Measurements from ENCODE around the gene CNDP2.

Gene CNDP2

GRCh38 chr18:74516271-74517235, 20.4 kb downstream of the CNDP2 start:
- Histone ChIP-seq H3K36me3 (ENCODE audit: control insufficient read depth, low read length) (peaks cover 84% of the 10 kb centered on the region), H3K4me2 (ENCODE audit: low read length) (no peak overlapping the region), H3K27ac (ENCODE audit: low read depth, low read length) (no peak overlapping the region), H3K4me1 (ENCODE audit: control insufficient read depth, low read length) (no peaks in the 10 kb centered on the region), H3K9me2 (replicated peaks; ENCODE audit: control insufficient read depth, low read length) (no peaks in the 10 kb centered on the region), H4K20me1 (ENCODE audit: control insufficient read depth, insufficient read depth, low read depth, low read length) (0 out of 2 replicates have a peak, but pooled peaks cover 3% of the 10 kb centered on the region), H3K4me3 (ENCODE audit: low read length) (no peak overlapping the region), H3K9me3 (ENCODE audit: control insufficient read depth, insufficient read depth, low read length) (no peaks in the 10 kb centered on the region), H3K79me2 (ENCODE audit: control insufficient read depth, low read length) (0 out of 2 replicates have a peak, but pooled peaks cover 3% of the 10 kb centered on the region), H3F3A (ENCODE audit: control insufficient read depth, insufficient read depth) (no peaks in the 10 kb centered on the region), H3K27me3 (ENCODE audit: control insufficient read depth, low read length) (no peaks in the 10 kb centered on the region)
- TF ChIP-seq, protein P1, sequence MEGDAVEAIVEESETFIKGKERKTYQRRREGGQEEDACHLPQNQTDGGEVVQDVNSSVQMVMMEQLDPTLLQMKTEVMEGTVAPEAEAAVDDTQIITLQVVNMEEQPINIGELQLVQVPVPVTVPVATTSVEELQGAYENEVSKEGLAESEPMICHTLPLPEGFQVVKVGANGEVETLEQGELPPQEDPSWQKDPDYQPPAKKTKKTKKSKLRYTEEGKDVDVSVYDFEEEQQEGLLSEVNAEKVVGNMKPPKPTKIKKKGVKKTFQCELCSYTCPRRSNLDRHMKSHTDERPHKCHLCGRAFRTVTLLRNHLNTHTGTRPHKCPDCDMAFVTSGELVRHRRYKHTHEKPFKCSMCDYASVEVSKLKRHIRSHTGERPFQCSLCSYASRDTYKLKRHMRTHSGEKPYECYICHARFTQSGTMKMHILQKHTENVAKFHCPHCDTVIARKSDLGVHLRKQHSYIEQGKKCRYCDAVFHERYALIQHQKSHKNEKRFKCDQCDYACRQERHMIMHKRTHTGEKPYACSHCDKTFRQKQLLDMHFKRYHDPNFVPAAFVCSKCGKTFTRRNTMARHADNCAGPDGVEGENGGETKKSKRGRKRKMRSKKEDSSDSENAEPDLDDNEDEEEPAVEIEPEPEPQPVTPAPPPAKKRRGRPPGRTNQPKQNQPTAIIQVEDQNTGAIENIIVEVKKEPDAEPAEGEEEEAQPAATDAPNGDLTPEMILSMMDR (IDR thresholded peaks at IDR 0.05; ENCODE audit: low read depth, low read length, poor library complexity, severe bottlenecking): no peak
- no peak for TF ChIP-seq EZH2phosphoT487 (IDR thresholded peaks at IDR 0.05; ENCODE audit: borderline replicate concordance, low read length)

DNA sequence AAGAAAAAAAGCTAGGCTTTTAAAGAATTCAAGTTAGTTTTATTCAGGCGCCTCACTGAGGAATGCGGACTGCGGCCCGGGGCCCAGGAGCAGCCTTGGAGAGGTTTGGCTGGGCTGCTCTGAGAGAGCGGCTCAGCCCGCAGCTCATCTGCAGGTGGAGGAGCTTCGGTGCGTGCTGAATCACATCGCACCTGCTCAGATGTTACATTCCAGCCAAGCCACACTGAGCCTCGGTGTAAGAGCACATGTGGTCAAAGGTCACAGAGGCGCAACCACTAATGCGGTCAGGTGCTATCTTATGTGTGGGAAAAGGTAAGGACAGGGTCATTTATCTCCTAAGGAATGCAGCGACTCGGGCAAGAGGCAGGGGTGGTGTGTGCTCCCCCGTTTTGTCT, 21.1 kb downstream of the CNDP2 start:
- no peaks in the 10 kb centered on the region for H3K4me1 ChIP-seq (ENCODE audit: control insufficient read depth, low read length)
- no peaks in the 10 kb centered on the region for H3K27me3 ChIP-seq (ENCODE audit: control insufficient read depth, low read length)
- H3K79me2 ChIP-seq (ENCODE audit: control insufficient read depth, low read length): 0 out of 2 replicates have a peak, but pooled peaks cover 3% of the 10 kb centered on the region
- 0 out of 2 replicates have a peak, but pooled peaks cover 3% of the 10 kb centered on the region for H4K20me1 ChIP-seq (ENCODE audit: control insufficient read depth, insufficient read depth, low read depth, low read length)
- H3K9me2 ChIP-seq (replicated peaks; ENCODE audit: control insufficient read depth, low read length): no peaks in the 10 kb centered on the region
- H3K9me3 ChIP-seq (ENCODE audit: control insufficient read depth, insufficient read depth, low read length): no peaks in the 10 kb centered on the region
- no peak overlapping the region for H3K4me2 ChIP-seq (ENCODE audit: low read length)
- H3K36me3 ChIP-seq (ENCODE audit: control insufficient read depth, low read length): peaks cover 77% of the 10 kb centered on the region
- TF ChIP-seq EZH2phosphoT487 (IDR thresholded peaks at IDR 0.05; ENCODE audit: borderline replicate concordance, low read length): no peak
- TF ChIP-seq, protein P1 (IDR thresholded peaks at IDR 0.05; ENCODE audit: low read depth, low read length, poor library complexity, severe bottlenecking): no peak
- no peak overlapping the region for H3K4me3 ChIP-seq (ENCODE audit: low read length)
- H3F3A ChIP-seq (ENCODE audit: control insufficient read depth, insufficient read depth): no peaks in the 10 kb centered on the region
- no peak overlapping the region for H3K27ac ChIP-seq (ENCODE audit: low read depth, low read length)

GRCh38 chr18:74518456-74519295, 22.5 kb downstream of the CNDP2 start:
- H3K4me2 ChIP-seq (ENCODE audit: low read length): no peak overlapping the region
- H4K20me1 ChIP-seq (ENCODE audit: control insufficient read depth, insufficient read depth, low read depth, low read length): 0 out of 2 replicates have a peak, but pooled peaks cover 3% of the 10 kb centered on the region
- H3K27ac ChIP-seq (ENCODE audit: low read depth, low read length): no peak overlapping the region
- H3K79me2 ChIP-seq (ENCODE audit: control insufficient read depth, low read length): no peaks in the 10 kb centered on the region
- no peaks in the 10 kb centered on the region for H3K4me1 ChIP-seq (ENCODE audit: control insufficient read depth, low read length)
- no peak overlapping the region for H3K4me3 ChIP-seq (ENCODE audit: low read length)
- no peaks in the 10 kb centered on the region for H3K9me2 ChIP-seq (replicated peaks; ENCODE audit: control insufficient read depth, low read length)
- H3K9me3 ChIP-seq (ENCODE audit: control insufficient read depth, insufficient read depth, low read length): no peaks in the 10 kb centered on the region
- TF ChIP-seq EZH2phosphoT487 (IDR thresholded peaks at IDR 0.05; ENCODE audit: borderline replicate concordance, low read length): no peak
- TF ChIP-seq, protein P1 (IDR thresholded peaks at IDR 0.05; ENCODE audit: low read depth, low read length, poor library complexity, severe bottlenecking): no peak
- H3K36me3 ChIP-seq (ENCODE audit: control insufficient read depth, low read length): peaks cover 63% of the 10 kb centered on the region
- no peaks in the 10 kb centered on the region for H3F3A ChIP-seq (ENCODE audit: control insufficient read depth, insufficient read depth)
- H3K27me3 ChIP-seq (ENCODE audit: control insufficient read depth, low read length): no peaks in the 10 kb centered on the region

Data from DOHH2 (cell line).